ENCODE measurements around the gene PITX1.
"Not testable (repeated sequence)": the region's sequence is repeated elsewhere in the genome, so short reads cannot be mapped to it uniquely, and the experiment has no call there.

Gene PITX1

GRCh38 chr5:135008556-135008955 is 25.5 kb downstream of the PITX1 start:
- DNase-seq: no peak

GRCh38 chr5:135007749-135008363 is 26.2 kb downstream of the PITX1 start:
- DNase-seq: no peak

- DNase-seq: no peak
Measured at GRCh38 chr5:135007305-135007704, 26.7 kb downstream of the PITX1 start.

- DNase-seq: no peak
Measured at GRCh38 chr5:135005076-135005475, 29.0 kb downstream of the PITX1 start.

GRCh38 chr5:135004376-135004775 is 29.7 kb downstream of the PITX1 start:
- no peak for DNase-seq

GRCh38 chr5:134998068-134998467 is 36.0 kb downstream of the PITX1 start:
- DNase-seq: not testable (repeated sequence)

GRCh38 chr5:134997015-134997414 is 37.0 kb downstream of the PITX1 start:
- DNase-seq: no peak

GRCh38 chr5:134995850-134996402 is 38.1 kb downstream of the PITX1 start:
- DNase-seq: no peak

GRCh38 chr5:134994560-134995156 is 39.4 kb downstream of the PITX1 start:
- DNase-seq: peak; percentile 49

GRCh38 chr5:134993161-134993560 is 40.9 kb downstream of the PITX1 start:
- no peak for DNase-seq

GRCh38 chr5:134992148-134992547 is 41.9 kb downstream of the PITX1 start:
- no peak for DNase-seq

GRCh38 chr5:134990183-134990582 is 43.8 kb downstream of the PITX1 start:
- not testable (repeated sequence) for DNase-seq

GRCh38 chr5:134989266-134989830 is 44.7 kb downstream of the PITX1 start:
- DNase-seq: no peak

GRCh38 chr5:134982230-134982629 is 51.8 kb downstream of the PITX1 start:
- DNase-seq: peak; percentile 2

GRCh38 chr5:134979416-134979815 is 54.6 kb downstream of the PITX1 start:
- no peak for DNase-seq
